ACC112 (cell line): ENCODE measurements around the gene PREPL.

Source experiments
- H2AFZ ChIP-seq: fragments of 200-600 bp; sonication (generic); one replicate; pipeline ENCODE4 v1.6.0; 2017; ENCODE audit warnings: antibody characterized with exemption, low read length; ENCODE audit not compliant: unreplicated experiment
- H3K27ac ChIP-seq: fragments of 200-600 bp; sonication (generic); 2 replicates; pipeline ENCODE4 v1.5.1; 2014; ENCODE audit warnings: low read depth, mild to moderate bottlenecking, antibody characterized with exemption, low read length, moderate library complexity
- H3K27me3 ChIP-seq: fragments of 200-600 bp; sonication (generic); 2 replicates; pipeline ENCODE4 v1.6.1; 2014; ENCODE audit warnings: mild to moderate bottlenecking, antibody characterized with exemption, low read length, moderate library complexity, mixed read lengths; ENCODE audit not compliant: insufficient read depth
- H3K36me3 ChIP-seq: fragments of 200-600 bp; sonication (generic); 2 replicates; pipeline ENCODE4 v1.6.1; 2016; ENCODE audit warnings: mild to moderate bottlenecking, antibody characterized with exemption, low read length, moderate library complexity, mixed read lengths; ENCODE audit not compliant: insufficient read depth
- H3K4me1 ChIP-seq: fragments of 200-600 bp; sonication (generic); one replicate; pipeline ENCODE4 v1.6.1; 2016; ENCODE audit warnings: low read length, mixed read lengths; ENCODE audit not compliant: insufficient read depth, unreplicated experiment, control insufficient read depth
- H3K4me3 ChIP-seq: fragments of 200-600 bp; sonication (generic); 2 replicates; pipeline ENCODE4 v1.5.1; 2014; ENCODE audit warnings: mild to moderate bottlenecking, low read depth, low read length
- H3K79me2 ChIP-seq: fragments of 200-600 bp; sonication (generic); one replicate; pipeline ENCODE4 v1.6.0; 2016; ENCODE audit warnings: low read length; ENCODE audit not compliant: control insufficient read depth, unreplicated experiment, insufficient read depth

Gene PREPL

GRCh38 chr2:44280869-44281268 lies 80.4 kb downstream of the PREPL start:
- Histone ChIP-seq H3K27ac (no peak overlapping the region), H3K36me3 (no peaks in the 10 kb centered on the region), H3K79me2 (no peaks in the 10 kb centered on the region), H3K4me3 (no peak overlapping the region), H3K4me1 (no peaks in the 10 kb centered on the region), H3K27me3 (no peaks in the 10 kb centered on the region), H2AFZ (no peak overlapping the region)

- H3K79me2 ChIP-seq = no peaks in the 10 kb centered on the region
- no peaks in the 10 kb centered on the region for H3K27me3 ChIP-seq
- no peak overlapping the region for H3K4me3 ChIP-seq
- H3K4me1 ChIP-seq = peaks cover 4% of the 10 kb centered on the region
- H3K27ac ChIP-seq = no peak overlapping the region
- H2AFZ ChIP-seq = no peak overlapping the region
- H3K36me3 ChIP-seq = no peaks in the 10 kb centered on the region
These were observed 83.8 kb downstream of the PREPL start for GRCh38 chr2:44277541-44277940.

GRCh38 chr2:44275927-44276303 lies 85.4 kb downstream of the PREPL start:
- Histone ChIP-seq H3K79me2 (no peaks in the 10 kb centered on the region), H2AFZ (no peak overlapping the region), H3K4me1 (peaks cover 4% of the 10 kb centered on the region), H3K4me3 (no peak overlapping the region), H3K27me3 (no peaks in the 10 kb centered on the region), H3K36me3 (no peaks in the 10 kb centered on the region), H3K27ac (no peak overlapping the region)

- Histone ChIP-seq H2AFZ (no peak overlapping the region), H3K27me3 (no peaks in the 10 kb centered on the region), H3K79me2 (no peaks in the 10 kb centered on the region), H3K27ac (no peak overlapping the region), H3K36me3 (no peaks in the 10 kb centered on the region), H3K4me1 (peaks cover 6% of the 10 kb centered on the region), H3K4me3 (no peak overlapping the region)
These were observed 87.7 kb downstream of the PREPL start for GRCh38 chr2:44273596-44273995.

GRCh38 chr2:44273076-44273475 lies 88.2 kb downstream of the PREPL start:
- no peaks in the 10 kb centered on the region for H3K79me2 ChIP-seq
- H3K27ac ChIP-seq = no peak overlapping the region
- H3K36me3 ChIP-seq = no peaks in the 10 kb centered on the region
- no peak overlapping the region for H2AFZ ChIP-seq
- no peaks in the 10 kb centered on the region for H3K27me3 ChIP-seq
- peaks cover 11% of the 10 kb centered on the region for H3K4me1 ChIP-seq
- H3K4me3 ChIP-seq = no peak overlapping the region

GRCh38 chr2:44271296-44271695 lies 90.0 kb downstream of the PREPL start:
- H3K27ac ChIP-seq = no peak overlapping the region
- no peak overlapping the region for H3K4me3 ChIP-seq
- H3K4me1 ChIP-seq = peaks cover 20% of the 10 kb centered on the region
- H2AFZ ChIP-seq = no peak overlapping the region
- no peaks in the 10 kb centered on the region for H3K36me3 ChIP-seq
- H3K27me3 ChIP-seq = no peaks in the 10 kb centered on the region
- H3K79me2 ChIP-seq = no peaks in the 10 kb centered on the region

- Histone ChIP-seq H2AFZ (no peak overlapping the region), H3K4me3 (no peak overlapping the region), H3K4me1 (peaks cover 16% of the 10 kb centered on the region), H3K27me3 (no peaks in the 10 kb centered on the region), H3K79me2 (no peaks in the 10 kb centered on the region), H3K36me3 (no peaks in the 10 kb centered on the region), H3K27ac (no peak overlapping the region)
These were observed 91.5 kb downstream of the PREPL start for GRCh38 chr2:44269831-44270230.

GRCh38 chr2:44267796-44268648 lies 93.3 kb downstream of the PREPL start:
- H3K27ac ChIP-seq = peak overlapping the region; percentile 58
- peaks cover 16% of the 10 kb centered on the region for H3K4me1 ChIP-seq
- H3K79me2 ChIP-seq = no peaks in the 10 kb centered on the region
- no peak overlapping the region for H3K4me3 ChIP-seq
- no peaks in the 10 kb centered on the region for H3K36me3 ChIP-seq
- H2AFZ ChIP-seq = peak overlapping the region; percentile 30
- H3K27me3 ChIP-seq = no peaks in the 10 kb centered on the region
